ENCODE data around the gene SECISBP2L.

The SECISBP2L gene

DNA sequence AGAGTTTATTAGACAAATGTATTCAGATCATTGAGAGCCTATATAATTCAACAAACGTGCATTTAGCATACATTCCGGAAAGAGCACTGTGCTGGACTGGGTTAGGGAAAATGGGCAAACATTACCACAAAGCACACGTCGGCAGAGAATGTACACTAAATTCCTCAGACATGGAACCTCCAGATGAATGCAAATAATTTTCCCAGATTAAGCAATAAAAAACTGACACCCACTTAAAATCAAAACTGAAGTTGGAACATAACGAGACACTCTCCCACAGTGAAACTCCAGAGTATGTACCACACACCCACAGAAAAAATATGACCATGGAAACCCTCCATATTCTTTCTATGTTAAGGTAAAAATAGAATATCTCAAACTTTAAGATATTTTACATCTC, 4.8 kb downstream of the SECISBP2L start:
- peaks cover 26% of the 10 kb centered on the region for H3K4me1 Mint-ChIP-seq

DNA sequence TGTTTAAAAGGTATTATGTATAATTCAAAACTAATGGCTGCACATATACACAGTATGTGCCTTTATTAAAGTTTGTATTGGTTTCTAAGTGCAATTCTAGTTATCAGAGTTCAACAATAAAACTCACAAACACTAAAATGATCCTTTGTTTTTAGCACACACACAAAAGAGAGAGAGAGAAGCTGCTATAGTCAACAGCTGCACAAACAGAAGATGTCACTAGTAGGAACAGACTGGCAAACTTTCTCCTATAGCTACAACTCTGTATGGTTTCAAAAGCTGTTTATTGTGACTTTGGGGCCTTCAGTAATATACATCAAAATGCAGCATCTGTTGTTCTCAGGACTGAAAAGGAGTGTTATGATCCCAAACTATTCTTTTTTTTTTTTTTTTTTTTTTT, 6.1 kb downstream of the SECISBP2L start:
- Mint-ChIP-seq H3K4me3 (no peak overlapping the region), H3K27ac (no peak overlapping the region), H3K27me3 (no peaks in the 10 kb centered on the region), H3K9me3 (no peaks in the 10 kb centered on the region), H3K36me3 (peaks cover 16% of the 10 kb centered on the region), H3K4me1 (peaks cover 28% of the 10 kb centered on the region)
- DNase-seq (ENCODE audit: low spot score in 2 of 2), result no peak
- ATAC-seq (ENCODE audit: low read depth), result no peak

More for the DNA sequence above, 4.8 kb downstream of the SECISBP2L start:
- H3K36me3 Mint-ChIP-seq, result peaks cover 5% of the 10 kb centered on the region
- ATAC-seq (ENCODE audit: low read depth) (no peak), DNase-seq (ENCODE audit: low spot score in 2 of 2) (no peak)
- no peak overlapping the region for H3K4me3 Mint-ChIP-seq
- H3K9me3 Mint-ChIP-seq, result no peaks in the 10 kb centered on the region
- no peaks in the 10 kb centered on the region for H3K27me3 Mint-ChIP-seq
- no peak overlapping the region for H3K27ac Mint-ChIP-seq

DNA sequence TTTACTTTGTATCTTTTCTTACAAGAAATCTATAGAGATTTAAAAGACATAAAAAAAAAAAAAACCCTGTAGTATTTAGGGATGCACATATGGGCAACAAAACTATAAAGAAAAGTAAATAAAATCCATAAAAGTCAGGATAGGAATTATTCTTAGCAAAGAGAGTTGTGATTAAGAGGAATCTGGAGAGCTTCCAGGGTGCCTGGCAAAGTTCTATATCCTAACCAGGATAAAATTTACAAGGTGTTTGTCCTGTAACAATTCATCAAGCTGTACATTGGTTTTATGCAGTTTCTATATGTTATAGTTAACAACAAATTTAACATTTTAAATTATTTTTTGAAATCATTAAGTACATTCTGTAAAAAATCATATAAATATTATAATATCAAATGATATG, 7.9 kb downstream of the SECISBP2L start:
- H3K27me3 Mint-ChIP-seq, result no peaks in the 10 kb centered on the region
- no peaks in the 10 kb centered on the region for H3K9me3 Mint-ChIP-seq
- H3K4me3 Mint-ChIP-seq, result no peak overlapping the region
- no peak overlapping the region for H3K27ac Mint-ChIP-seq
- peaks cover 16% of the 10 kb centered on the region for H3K36me3 Mint-ChIP-seq
- no peak for DNase-seq (ENCODE audit: low spot score in 2 of 2)
- peaks cover 20% of the 10 kb centered on the region for H3K4me1 Mint-ChIP-seq
- no peak for ATAC-seq (ENCODE audit: low read depth)

DNA sequence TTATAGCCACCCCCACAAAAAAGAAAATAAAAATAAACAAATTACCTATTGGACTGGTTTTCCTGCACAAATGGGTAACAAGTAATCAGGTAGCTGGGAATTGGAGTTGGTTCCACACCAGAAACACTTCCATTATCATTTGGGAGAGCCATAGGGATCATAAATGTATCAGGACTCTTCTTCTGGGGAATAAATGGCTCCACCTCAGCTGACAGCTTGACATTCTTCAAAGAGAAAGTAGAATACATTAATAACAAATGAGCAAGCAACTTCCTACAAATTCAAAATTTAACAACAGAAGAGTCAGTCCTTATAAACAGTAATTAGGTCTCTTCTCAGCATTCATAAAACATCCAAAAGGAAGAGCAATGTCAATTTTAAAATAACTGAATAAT, 8.7 kb downstream of the SECISBP2L start:
- peaks cover 16% of the 10 kb centered on the region for H3K36me3 Mint-ChIP-seq
- peaks cover 19% of the 10 kb centered on the region for H3K4me1 Mint-ChIP-seq
- no peak for ATAC-seq (ENCODE audit: low read depth)
- no peak overlapping the region for H3K27ac Mint-ChIP-seq
- H3K4me3 Mint-ChIP-seq, result no peak overlapping the region
- no peak for DNase-seq (ENCODE audit: low spot score in 2 of 2)
- no peaks in the 10 kb centered on the region for H3K9me3 Mint-ChIP-seq
- H3K27me3 Mint-ChIP-seq, result no peaks in the 10 kb centered on the region

DNA sequence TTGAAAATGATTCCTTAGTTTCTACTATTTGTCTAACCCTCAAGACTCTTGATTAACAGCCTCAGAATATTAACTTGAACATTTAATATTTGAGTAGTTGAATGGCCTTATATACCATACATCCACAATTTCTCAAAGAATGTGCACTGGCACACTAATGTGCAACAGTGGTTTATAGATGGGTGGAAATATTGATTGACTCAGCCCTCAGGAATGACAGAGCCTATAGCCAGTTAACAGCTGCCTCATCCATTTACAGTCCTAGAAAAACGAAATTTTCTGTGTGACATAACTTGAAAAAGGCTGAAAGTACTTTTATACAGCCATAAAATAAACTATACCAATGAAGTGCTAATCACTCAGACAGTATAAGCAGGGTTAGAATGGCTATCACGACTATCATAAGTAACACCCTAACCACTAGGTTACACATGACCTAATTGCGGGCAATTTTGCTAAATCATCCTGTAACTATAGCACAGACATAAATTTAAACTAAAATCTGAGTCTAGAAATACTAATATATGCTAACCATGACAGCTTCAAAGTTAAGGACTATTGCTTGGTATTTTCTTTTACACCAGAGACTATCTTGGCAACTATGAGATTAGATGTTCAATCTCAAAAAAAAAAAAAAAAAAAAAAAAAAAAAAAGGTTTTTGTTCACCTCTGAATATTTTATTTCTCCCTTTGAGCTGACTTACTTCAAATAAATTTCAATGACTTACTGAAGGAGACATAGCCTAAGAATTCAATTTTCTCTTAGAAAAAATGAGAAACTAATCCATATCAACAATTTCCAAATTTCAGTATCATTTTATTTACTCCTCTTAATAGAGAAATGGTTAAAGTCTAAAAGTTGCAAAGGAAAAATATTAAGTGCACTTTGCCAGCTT, 9.3 kb downstream of the SECISBP2L start:
- no peak overlapping the region for H3K27ac Mint-ChIP-seq
- H3K36me3 Mint-ChIP-seq, result peaks cover 12% of the 10 kb centered on the region
- DNase-seq (ENCODE audit: low spot score in 2 of 2) (no peak), ATAC-seq (ENCODE audit: low read depth) (no peak)
- no peaks in the 10 kb centered on the region for H3K27me3 Mint-ChIP-seq
- H3K9me3 Mint-ChIP-seq, result no peaks in the 10 kb centered on the region
- H3K4me3 Mint-ChIP-seq, result no peak overlapping the region
- H3K4me1 Mint-ChIP-seq, result peaks cover 13% of the 10 kb centered on the region

DNA sequence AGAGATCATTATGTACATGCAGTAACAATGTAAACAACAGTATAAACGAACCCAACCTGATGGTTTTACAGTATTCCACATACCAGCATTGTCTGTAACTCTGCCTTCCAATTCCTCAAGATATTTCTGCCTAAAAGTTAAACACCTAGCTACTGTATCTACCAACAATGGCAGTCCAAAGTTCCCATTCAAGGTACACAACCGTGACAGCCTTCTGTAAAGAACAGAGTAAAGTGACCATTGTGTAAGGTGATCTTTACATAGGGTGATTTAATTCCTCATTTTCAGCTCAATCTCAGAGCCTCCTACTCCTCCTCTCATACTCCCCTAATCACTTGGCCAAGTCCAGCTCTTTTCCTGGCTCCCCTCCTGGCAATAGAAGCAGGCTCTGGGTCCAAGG, 10.4 kb downstream of the SECISBP2L start:
- H3K9me3 Mint-ChIP-seq, result no peaks in the 10 kb centered on the region
- no peak for ATAC-seq (ENCODE audit: low read depth)
- H3K36me3 Mint-ChIP-seq, result peaks cover 13% of the 10 kb centered on the region
- peaks cover 8% of the 10 kb centered on the region for H3K4me1 Mint-ChIP-seq
- no peaks in the 10 kb centered on the region for H3K27me3 Mint-ChIP-seq
- no peak for DNase-seq (ENCODE audit: low spot score in 2 of 2)
- H3K4me3 Mint-ChIP-seq, result no peak overlapping the region
- no peak overlapping the region for H3K27ac Mint-ChIP-seq

DNA sequence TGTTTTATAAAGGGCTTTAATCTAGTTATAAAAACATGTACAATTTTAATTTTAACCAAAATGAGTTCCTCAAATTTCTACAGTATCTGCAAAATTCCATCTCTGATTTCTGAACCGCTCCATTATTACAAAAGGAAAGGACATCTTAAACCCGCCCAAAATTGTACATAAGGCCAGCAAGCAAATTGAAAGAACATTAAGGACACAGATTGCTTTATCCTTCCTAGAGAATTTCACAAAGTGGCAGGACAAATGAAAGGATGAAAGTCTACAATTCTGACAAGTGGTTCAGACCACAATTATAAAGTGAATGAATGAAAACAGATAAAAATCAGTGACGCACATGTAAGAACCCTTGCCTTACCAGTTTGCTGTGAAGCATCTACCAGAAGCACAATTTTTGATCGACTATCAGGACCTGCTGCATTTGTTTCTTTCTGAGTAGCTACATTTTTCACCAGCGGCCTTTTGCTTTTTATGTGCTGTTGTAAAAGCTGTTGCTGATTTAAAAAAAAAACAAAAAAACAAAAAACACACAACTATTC, 13.6 kb downstream of the SECISBP2L start:
- ATAC-seq (ENCODE audit: low read depth) (no peak), DNase-seq (ENCODE audit: low spot score in 2 of 2) (no peak)
- H3K27ac Mint-ChIP-seq, result no peak overlapping the region
- H3K4me3 Mint-ChIP-seq, result no peak overlapping the region
- H3K4me1 Mint-ChIP-seq, result peaks cover 4% of the 10 kb centered on the region
- H3K9me3 Mint-ChIP-seq, result no peaks in the 10 kb centered on the region
- no peaks in the 10 kb centered on the region for H3K27me3 Mint-ChIP-seq
- peaks cover 29% of the 10 kb centered on the region for H3K36me3 Mint-ChIP-seq

DNA sequence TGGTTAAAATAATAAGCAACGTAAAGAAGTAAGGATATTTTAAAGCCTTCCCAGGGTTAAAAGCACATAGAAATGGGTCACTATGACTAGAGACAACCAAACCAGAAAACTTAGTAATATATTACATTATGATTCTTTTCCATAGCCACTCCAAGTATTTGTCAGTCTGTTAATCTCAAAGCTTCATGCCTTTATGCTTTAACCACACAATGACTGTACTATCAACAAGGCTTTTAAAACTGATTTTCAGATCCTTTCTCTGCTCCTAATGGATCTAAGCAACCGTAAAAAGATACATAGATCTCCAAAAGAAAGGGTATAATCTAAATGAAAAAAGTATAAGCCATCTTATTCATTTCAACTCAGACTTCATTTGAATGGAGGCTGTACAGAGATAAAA, 14.4 kb downstream of the SECISBP2L start:
- H3K27ac Mint-ChIP-seq, result no peak overlapping the region

DNA sequence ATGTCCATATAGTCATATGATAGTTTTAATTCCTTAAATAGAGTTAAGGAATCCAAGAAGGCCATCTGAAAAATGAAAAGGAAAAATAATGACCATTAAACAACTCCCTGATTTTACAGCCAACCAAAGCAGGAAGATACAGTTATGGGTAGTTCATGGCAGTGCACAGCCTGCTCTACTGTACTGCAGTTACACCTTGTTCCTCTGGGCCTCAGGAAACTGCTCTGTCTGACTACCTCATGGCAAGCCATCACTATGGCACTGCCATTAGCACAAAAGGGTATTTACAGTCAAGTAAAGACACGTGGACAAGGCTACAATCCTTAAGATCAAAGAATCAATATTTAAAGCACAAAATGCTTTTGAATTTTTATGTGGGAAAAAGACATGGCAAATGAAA, 19.5 kb downstream of the SECISBP2L start:
- no peak overlapping the region for H3K4me3 Mint-ChIP-seq
- peaks cover 48% of the 10 kb centered on the region for H3K36me3 Mint-ChIP-seq
- H3K27me3 Mint-ChIP-seq, result no peaks in the 10 kb centered on the region
- H3K4me1 Mint-ChIP-seq, result no peaks in the 10 kb centered on the region
- H3K27ac Mint-ChIP-seq, result peak overlapping the region; percentile 68
- H3K9me3 Mint-ChIP-seq, result no peaks in the 10 kb centered on the region
- ATAC-seq (ENCODE audit: low read depth), result no peak
- DNase-seq (ENCODE audit: low spot score in 2 of 2), result no peak

More for the DNA sequence above, 14.4 kb downstream of the SECISBP2L start:
- H3K27me3 Mint-ChIP-seq, result no peaks in the 10 kb centered on the region
- H3K36me3 Mint-ChIP-seq, result peaks cover 33% of the 10 kb centered on the region
- H3K4me1 Mint-ChIP-seq, result peaks cover 4% of the 10 kb centered on the region
- H3K9me3 Mint-ChIP-seq, result no peaks in the 10 kb centered on the region
- DNase-seq (ENCODE audit: low spot score in 2 of 2) (no peak), ATAC-seq (ENCODE audit: low read depth) (no peak)
- H3K4me3 Mint-ChIP-seq, result no peak overlapping the region

DNA sequence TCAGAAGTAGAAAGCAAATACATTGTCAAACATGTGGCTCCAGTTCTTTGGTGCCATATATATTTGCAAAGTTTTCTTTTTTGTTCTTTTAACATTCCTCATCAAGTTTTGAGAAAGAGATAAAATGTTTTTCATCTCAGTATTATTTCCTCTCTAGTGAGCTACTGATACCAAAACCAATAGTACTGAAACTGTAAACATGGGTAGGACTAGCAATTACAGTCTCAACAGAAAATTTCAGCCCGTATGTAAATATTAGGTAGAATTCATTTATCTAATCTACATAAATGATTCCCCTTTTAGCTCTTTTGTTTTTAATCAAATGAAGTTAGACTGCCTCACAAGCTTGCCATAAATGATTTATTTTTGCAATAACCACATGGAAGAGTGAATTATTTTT, 21.4 kb downstream of the SECISBP2L start:
- no peaks in the 10 kb centered on the region for H3K9me3 Mint-ChIP-seq
- no peaks in the 10 kb centered on the region for H3K4me1 Mint-ChIP-seq
- no peak overlapping the region for H3K4me3 Mint-ChIP-seq
- ATAC-seq (ENCODE audit: low read depth) (no peak), DNase-seq (ENCODE audit: low spot score in 2 of 2) (no peak)
- peaks cover 50% of the 10 kb centered on the region for H3K36me3 Mint-ChIP-seq
- H3K27me3 Mint-ChIP-seq, result no peaks in the 10 kb centered on the region
- H3K27ac Mint-ChIP-seq, result no peak overlapping the region

DNA sequence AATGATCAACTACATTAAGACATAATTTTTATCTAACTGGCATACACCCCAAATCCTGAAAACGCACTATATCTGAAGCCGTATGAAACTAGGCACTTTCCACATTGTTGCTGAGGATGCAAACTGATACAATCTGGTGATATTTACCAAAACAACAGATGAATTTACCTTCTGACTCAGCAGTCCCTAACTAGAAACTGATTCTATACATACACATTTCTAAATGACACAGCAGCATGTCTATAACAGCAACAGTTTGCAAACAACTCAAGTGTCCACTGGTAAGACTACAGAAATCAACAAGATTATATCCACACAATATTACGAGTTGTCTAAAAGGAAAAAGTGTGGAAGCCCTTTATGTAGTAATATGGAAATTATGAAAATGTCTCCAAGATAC, 22.9 kb downstream of the SECISBP2L start:
- Mint-ChIP-seq H3K27ac (no peak overlapping the region), H3K4me1 (no peaks in the 10 kb centered on the region), H3K9me3 (no peaks in the 10 kb centered on the region), H3K36me3 (peaks cover 48% of the 10 kb centered on the region), H3K27me3 (no peaks in the 10 kb centered on the region), H3K4me3 (no peak overlapping the region)
- DNase-seq (ENCODE audit: low spot score in 2 of 2) (no peak), ATAC-seq (ENCODE audit: low read depth) (no peak)

DNA sequence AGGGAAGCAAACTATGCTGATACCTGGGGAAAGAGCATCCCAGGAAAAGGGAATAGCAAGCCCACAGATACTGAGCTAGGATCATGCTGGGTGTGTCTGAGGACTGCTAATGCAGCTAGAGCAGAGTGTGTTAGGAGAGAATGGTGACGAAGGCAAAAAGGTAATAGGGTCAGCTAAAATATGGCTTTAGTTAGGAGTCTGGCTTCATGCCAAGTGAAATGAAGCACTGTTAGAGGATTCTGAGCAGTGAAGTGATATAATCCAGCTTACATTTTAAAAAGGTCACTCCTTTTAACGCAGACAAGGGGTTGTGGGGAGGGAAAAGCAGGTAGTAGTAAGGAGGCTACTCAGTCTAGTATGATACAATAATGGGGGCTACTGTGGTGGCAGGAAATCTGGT, 30.4 kb downstream of the SECISBP2L start:
- H3K36me3 Mint-ChIP-seq, result peaks cover 45% of the 10 kb centered on the region
- H3K27ac Mint-ChIP-seq, result no peak overlapping the region
- DNase-seq (ENCODE audit: low spot score in 2 of 2) (no peak), ATAC-seq (ENCODE audit: low read depth) (no peak)
- no peaks in the 10 kb centered on the region for H3K4me1 Mint-ChIP-seq
- H3K27me3 Mint-ChIP-seq, result no peaks in the 10 kb centered on the region
- no peaks in the 10 kb centered on the region for H3K9me3 Mint-ChIP-seq
- H3K4me3 Mint-ChIP-seq, result no peak overlapping the region

DNA sequence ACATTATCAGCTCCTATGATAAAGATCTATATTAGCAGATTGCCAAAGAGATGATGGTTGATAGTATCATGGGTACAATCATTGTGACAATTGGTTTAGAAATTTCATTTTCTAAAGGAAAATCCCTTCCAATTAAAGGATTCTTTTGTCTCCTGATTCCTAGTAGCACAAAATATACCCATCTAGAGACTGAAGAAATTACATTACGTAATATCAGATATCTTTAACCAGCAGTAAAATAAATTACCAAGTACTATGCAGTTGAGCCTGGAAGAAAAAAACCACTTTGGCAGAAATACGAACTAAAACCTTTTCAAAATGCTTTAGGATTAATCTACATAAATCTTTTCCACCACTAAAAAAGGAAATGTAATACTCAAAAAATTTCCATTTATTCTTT, 46.9 kb downstream of the SECISBP2L start:
- no peaks in the 10 kb centered on the region for H3K27me3 Mint-ChIP-seq
- peaks cover 3% of the 10 kb centered on the region for H3K9me3 Mint-ChIP-seq
- H3K4me3 Mint-ChIP-seq, result no peak overlapping the region
- no peaks in the 10 kb centered on the region for H3K4me1 Mint-ChIP-seq
- H3K36me3 Mint-ChIP-seq, result peaks cover 57% of the 10 kb centered on the region
- DNase-seq (ENCODE audit: low spot score in 2 of 2) (no peak), ATAC-seq (ENCODE audit: low read depth) (no peak)
- H3K27ac Mint-ChIP-seq, result no peak overlapping the region

DNA sequence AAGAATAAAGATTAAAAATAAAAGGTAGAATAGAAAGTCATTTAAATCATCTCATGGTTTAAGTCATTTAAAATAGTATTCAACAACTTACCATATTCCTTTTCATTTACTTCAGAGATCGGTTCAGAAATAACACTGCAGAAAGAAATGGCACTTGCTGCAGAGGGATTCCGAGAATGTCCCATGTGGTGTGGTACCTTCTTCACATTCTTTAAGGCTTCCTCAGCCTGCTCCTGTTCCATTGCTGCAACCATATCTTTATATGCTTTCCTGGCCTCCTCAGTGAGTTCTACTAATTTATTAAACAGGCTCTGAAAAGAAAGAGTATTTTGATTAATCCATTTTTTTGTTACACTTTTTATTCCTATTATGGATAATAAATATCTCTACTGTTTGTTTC, 50.0 kb downstream of the SECISBP2L start:
- DNase-seq (ENCODE audit: low spot score in 2 of 2) (no peak), ATAC-seq (ENCODE audit: low read depth) (no peak)
- Mint-ChIP-seq H3K9me3 (no peaks in the 10 kb centered on the region), H3K27me3 (no peaks in the 10 kb centered on the region), H3K4me3 (no peak overlapping the region), H3K4me1 (peaks cover 2% of the 10 kb centered on the region), H3K27ac (no peak overlapping the region), H3K36me3 (peaks cover 46% of the 10 kb centered on the region)

DNA sequence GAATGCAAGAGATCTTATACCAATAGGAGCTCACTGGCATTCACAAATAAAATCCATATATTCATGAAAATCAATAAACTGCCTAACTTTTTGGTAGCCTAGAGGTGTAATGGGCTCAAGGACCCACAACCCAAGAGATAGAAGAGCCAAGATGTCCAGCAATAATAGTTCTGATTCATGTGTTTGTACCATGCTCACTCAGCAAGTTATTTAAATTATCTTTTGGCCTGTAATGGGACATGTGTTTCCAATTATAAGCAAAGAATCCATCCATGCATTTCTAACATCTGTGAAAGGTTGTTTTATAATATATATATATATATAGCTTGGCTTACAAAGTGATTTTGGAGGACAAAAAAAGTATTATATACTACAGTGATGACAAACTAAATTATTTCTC, 52.9 kb downstream of the SECISBP2L start:
- no peak for DNase-seq (ENCODE audit: low spot score in 2 of 2)
- peaks cover 34% of the 10 kb centered on the region for H3K36me3 Mint-ChIP-seq
- no peak for ATAC-seq (ENCODE audit: low read depth)

More for the DNA sequence above, 52.9 kb downstream of the SECISBP2L start:
- Mint-ChIP-seq H3K27me3 (no peaks in the 10 kb centered on the region), H3K27ac (peak overlapping the region; percentile 75), H3K9me3 (no peaks in the 10 kb centered on the region), H3K4me1 (peaks cover 2% of the 10 kb centered on the region), H3K4me3 (no peak overlapping the region)

Data from memory B cell (primary cell).